ENCODE results near the gene ARMC9.
"Not testable (repeated sequence)": the region's sequence is repeated elsewhere in the genome, so short reads cannot be mapped to it uniquely, and the experiment has no call there.

ARMC9 gene

GRCh38 chr2:231342061-231342711 is 143.8 kb downstream of the ARMC9 start:
- no peak for DNase-seq (ENCODE audit: low read depth)

GRCh38 chr2:231343006-231343710 is 144.7 kb downstream of the ARMC9 start:
- no peak for DNase-seq (ENCODE audit: low read depth)

- DNase-seq (ENCODE audit: low read depth): no peak
Observed at GRCh38 chr2:231343988-231344387, 145.6 kb downstream of the ARMC9 start.

- no peak for DNase-seq (ENCODE audit: low read depth)
Observed at GRCh38 chr2:231344851-231345250, 146.4 kb downstream of the ARMC9 start.

GRCh38 chr2:231347081-231347480 is 148.7 kb downstream of the ARMC9 start:
- no peak for DNase-seq (ENCODE audit: low read depth)

GRCh38 chr2:231347638-231348037 is 149.2 kb downstream of the ARMC9 start:
- no peak for DNase-seq (ENCODE audit: low read depth)

- DNase-seq (ENCODE audit: low read depth): no peak
Observed at GRCh38 chr2:231348173-231348572, 149.7 kb downstream of the ARMC9 start.

GRCh38 chr2:231348704-231349373 is 150.4 kb downstream of the ARMC9 start:
- no peak for DNase-seq (ENCODE audit: low read depth)

GRCh38 chr2:231349374-231349735 is 150.9 kb downstream of the ARMC9 start:
- DNase-seq (ENCODE audit: low read depth): not testable (repeated sequence)

GRCh38 chr2:231351648-231352047 is 153.2 kb downstream of the ARMC9 start:
- no peak for DNase-seq (ENCODE audit: low read depth)

GRCh38 chr2:231353469-231353868 is 155.0 kb downstream of the ARMC9 start:
- no peak for DNase-seq (ENCODE audit: low read depth)

GRCh38 chr2:231355508-231356465 is 157.4 kb downstream of the ARMC9 start:
- DNase-seq (ENCODE audit: low read depth): no peak

- DNase-seq (ENCODE audit: low read depth): no peak
Observed at GRCh38 chr2:231356466-231356844, 158.0 kb downstream of the ARMC9 start.

- DNase-seq (ENCODE audit: low read depth): no peak
Observed at GRCh38 chr2:231357048-231357447, 158.6 kb downstream of the ARMC9 start.

- DNase-seq (ENCODE audit: low read depth): no peak
Observed at GRCh38 chr2:231357931-231358330, 159.5 kb downstream of the ARMC9 start.

GRCh38 chr2:231359441-231359840 is 161.0 kb downstream of the ARMC9 start:
- no peak for DNase-seq (ENCODE audit: low read depth)

- DNase-seq (ENCODE audit: low read depth): no peak
Observed at GRCh38 chr2:231359948-231360347, 161.5 kb downstream of the ARMC9 start.

GRCh38 chr2:231360401-231360800 is 162.0 kb downstream of the ARMC9 start:
- DNase-seq (ENCODE audit: low read depth): no peak

GRCh38 chr2:231360881-231361371 is 162.5 kb downstream of the ARMC9 start:
- no peak for DNase-seq (ENCODE audit: low read depth)

GRCh38 chr2:231361701-231362554 is 163.5 kb downstream of the ARMC9 start:
- DNase-seq (ENCODE audit: low read depth): no peak

GRCh38 chr2:231362555-231363184 is 164.2 kb downstream of the ARMC9 start:
- DNase-seq (ENCODE audit: low read depth): no peak
